HG03469 (cell line): ENCODE results near the gene TSPAN17.

Experiments used
- ATAC-seq: cut with Tn5 transposase; IDR thresholded peaks from one replicate; pipeline ENCODE4 v1.9.1; 2021; ENCODE audit warnings: mild to moderate bottlenecking, moderate library complexity, moderate number of reproducible peaks; ENCODE audit not compliant: unreplicated experiment

TSPAN17 gene

DNA sequence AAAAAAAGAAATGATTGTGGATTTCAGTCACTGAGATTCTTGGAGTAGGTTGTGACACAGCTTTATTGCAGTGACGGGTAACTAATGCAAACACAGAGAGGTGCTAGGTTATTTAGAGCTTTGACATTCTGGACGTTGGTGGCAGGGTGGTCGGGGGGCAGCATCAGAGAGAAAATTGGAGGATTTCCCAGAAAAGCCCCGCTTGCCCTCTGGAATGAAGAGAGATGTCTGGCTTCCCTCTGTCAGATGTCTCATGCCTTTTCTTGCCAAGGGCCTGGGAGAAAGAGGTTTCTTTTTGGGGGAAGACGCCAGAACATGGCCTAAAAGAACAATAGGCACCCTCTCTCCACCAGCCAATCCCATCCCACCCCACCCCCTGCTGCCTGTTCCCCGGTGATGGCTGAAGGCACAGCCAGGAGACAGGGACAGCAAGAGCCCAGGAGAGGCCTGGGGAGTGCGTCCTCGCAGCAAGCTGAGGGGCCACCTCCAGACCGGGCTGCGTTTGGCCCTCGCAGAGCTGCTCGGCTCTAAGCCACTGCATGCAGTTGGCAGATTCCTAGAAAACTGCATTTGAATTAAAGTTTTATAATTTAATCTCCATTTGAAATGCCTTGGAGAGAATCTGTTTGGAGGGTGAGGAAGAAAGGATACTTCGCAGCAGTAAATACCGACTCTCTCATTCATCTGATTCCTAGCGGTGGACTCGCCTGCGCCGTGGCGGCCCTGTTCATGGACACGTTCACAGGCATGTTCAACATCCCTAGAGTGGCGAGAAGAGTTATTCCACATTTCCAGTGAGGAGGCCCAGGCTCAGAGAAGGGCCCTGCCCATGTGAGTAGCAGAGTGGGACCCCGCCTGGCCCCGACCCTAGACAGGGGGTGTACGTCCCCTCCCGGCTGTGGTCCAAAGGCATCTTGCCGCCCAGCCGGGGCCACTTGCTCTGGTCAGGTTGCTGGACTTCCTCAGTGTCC is 55.7 kb downstream of the TSPAN17 start:
- ATAC-seq: no peak

- ATAC-seq: no peak
Measured at GRCh38 chr5:176703857-176704256, 56.6 kb downstream of the TSPAN17 start.

DNA sequence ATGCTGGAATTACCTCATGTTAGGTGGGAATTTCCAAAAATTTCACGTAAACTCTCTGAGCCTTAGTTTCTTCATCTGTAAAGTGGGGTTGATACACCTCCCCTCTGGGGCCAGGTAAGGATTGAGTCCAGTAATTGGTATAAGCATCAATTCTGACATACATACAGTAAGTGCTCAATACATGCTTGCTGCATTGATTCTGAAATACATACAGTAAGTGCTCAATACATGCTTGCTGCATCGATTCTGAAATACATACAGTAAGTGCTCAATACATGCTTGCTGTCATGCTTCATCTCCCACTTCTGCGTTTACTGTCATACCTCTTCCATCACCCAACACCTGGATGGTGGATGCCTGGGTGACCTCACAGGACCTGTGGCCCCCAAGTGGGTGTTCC is 57.1 kb downstream of the TSPAN17 start:
- ATAC-seq: no peak

DNA sequence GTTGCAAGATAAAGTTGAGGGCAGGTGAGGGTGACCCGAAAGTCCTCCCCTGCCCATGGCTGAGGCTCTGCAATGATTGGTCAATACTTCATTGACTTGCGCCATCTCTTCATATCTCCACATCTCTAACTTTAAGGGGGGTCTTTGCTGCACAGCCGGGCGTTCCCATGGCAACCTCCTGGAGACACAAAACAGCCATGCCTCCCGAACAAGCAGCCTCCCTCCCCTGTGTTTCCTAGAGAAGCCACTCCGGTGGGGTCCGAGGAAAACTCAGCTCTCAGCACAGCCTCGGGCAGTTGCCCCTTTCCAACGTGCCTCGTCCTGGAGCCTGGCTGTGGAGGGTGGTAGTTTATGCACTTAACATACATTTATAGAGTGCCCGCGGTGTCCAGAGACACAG is 57.5 kb downstream of the TSPAN17 start:
- ATAC-seq: no peak
